Measurements from ENCODE around the gene SMAD5.

SMAD5 gene

DNA sequence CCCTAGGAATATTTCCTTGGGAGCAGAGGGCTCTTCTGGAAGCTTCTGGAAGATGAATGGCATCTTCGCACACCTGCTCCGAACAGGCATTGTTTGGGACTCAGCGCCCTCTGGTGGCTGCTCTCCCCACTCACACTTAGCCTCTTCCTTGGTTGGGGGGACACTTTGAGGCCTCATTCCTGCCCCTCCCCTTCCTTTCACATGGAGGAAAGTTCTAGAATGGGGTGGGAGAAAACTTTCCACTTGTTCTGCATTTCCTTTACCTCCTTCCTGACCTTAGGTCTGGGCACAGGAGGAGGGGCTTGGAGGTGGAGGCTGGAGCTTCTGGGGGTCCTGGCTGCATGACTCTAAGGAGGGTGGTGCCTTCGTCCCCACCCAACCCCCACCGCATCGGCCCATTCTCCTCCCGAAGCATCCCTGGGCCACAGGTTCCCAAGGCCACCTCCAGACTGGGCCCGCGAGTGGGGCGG is 79.6 kb downstream of the SMAD5 start:
- DNase-seq (ENCODE audit: insufficient read length, low spot score) (peak; percentile 57), FAIRE-seq (peak; percentile 85)

DNA sequence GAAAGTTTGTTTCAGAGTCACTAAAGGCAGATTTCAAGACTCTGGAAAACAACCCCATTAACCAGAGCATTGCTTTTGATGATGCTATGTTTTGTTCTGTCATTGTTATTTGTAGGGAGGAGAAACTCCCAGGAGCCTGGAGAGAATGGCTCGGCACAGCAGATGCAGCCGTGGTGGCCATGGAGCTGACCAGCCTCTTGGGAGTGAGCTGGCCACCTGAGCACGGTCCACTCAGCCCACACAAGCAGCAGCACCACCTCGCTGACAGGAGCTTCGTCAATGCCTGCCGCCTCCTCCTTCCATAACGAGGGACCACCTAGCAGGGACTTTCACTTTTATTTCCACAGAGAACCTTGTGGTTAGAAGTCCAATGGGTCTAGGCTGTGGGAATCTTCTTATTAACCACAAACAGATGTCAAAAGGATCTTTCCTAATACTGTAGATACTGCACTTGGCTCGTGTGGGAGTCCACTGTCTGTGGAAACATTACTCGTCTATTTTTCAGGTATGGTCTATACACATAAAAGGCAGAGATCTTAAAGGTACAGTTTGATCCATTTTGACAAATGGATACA is 81.4 kb downstream of the SMAD5 start:
- no peak for FAIRE-seq
- DNase-seq (ENCODE audit: insufficient read length, low spot score), result no peak

- no peak for DNase-seq (ENCODE audit: insufficient read length, low spot score)
- FAIRE-seq, result no peak
These were observed 83.2 kb downstream of the SMAD5 start for GRCh38 chr5:136215812-136216211.

DNA sequence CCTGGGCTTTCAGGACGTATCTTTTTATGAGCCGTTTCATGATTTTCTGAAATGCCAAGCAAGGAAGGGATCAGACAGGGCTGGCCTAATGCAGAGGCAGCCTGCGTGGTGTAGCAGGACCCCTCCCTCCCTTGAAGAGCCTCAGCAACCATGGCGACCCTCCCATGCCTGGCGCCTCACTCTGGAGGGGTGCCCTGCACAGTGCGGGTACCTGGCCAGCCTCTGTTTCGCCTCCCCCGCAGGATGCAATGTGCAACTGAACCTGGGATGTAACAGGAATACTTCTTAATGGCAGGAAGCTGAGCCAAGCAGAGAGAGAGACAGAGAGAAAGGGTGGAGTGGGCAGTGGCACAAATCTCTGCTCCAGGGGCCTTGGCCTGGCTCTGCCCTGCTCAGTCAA is 83.6 kb downstream of the SMAD5 start:
- DNase-seq (ENCODE audit: insufficient read length, low spot score) (no peak), FAIRE-seq (no peak)

DNA sequence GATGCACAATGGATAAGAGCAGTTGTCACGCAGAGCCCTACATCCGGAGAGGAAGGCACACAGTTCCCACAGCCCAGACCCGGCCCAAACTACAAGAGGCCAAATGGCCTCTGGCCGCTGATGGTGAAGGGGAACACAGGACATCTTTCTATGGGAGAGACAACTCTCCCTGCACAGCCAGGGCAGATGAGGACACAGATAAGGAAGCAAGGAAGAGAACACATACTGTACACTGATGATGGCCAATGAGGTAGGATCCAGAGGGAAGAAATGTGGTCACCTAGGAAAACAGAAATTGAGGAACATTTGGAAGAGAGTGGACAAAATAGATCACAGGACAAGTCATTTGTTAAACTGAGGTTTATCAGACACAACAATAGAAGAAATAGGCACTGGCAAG is 88.7 kb downstream of the SMAD5 start:
- no peak for DNase-seq (ENCODE audit: insufficient read length, low spot score)
- FAIRE-seq, result no peak

GRCh38 chr5:136222580-136223235 is 90.1 kb downstream of the SMAD5 start:
- DNase-seq (ENCODE audit: insufficient read length, low spot score) (no peak), FAIRE-seq (no peak)

- no peak for FAIRE-seq
- DNase-seq (ENCODE audit: insufficient read length, low spot score), result no peak
These were observed 93.2 kb downstream of the SMAD5 start for GRCh38 chr5:136225796-136226195.

- no peak for DNase-seq (ENCODE audit: insufficient read length, low spot score)
- no peak for FAIRE-seq
These were observed 93.8 kb downstream of the SMAD5 start for GRCh38 chr5:136226401-136226800.

- no peak for FAIRE-seq
- DNase-seq (ENCODE audit: insufficient read length, low spot score), result no peak
These were observed 95.6 kb downstream of the SMAD5 start for GRCh38 chr5:136228136-136228757.

- no peak for DNase-seq (ENCODE audit: insufficient read length, low spot score)
- FAIRE-seq, result no peak
These were observed 97.5 kb downstream of the SMAD5 start for GRCh38 chr5:136230176-136230575.

GRCh38 chr5:136232316-136232715 is 99.7 kb downstream of the SMAD5 start:
- FAIRE-seq (no peak), DNase-seq (ENCODE audit: insufficient read length, low spot score) (no peak)
